Activated T-helper 1 cell treated with anti-CD3 and anti-CD28 coated beads, Interleukin-2, amount 50 U/mL, for 16 hours (primary cell): ENCODE measurements around the gene GFER.

ENCODE experiments used
- DNase-seq, 2 donors: peaks; one replicate each; pipeline ENCODE4 v3.0.0-alpha.2; 2020; ENCODE audit warnings: low read depth in 1 of 2, low spot score in 1 of 2

GFER gene

DNA sequence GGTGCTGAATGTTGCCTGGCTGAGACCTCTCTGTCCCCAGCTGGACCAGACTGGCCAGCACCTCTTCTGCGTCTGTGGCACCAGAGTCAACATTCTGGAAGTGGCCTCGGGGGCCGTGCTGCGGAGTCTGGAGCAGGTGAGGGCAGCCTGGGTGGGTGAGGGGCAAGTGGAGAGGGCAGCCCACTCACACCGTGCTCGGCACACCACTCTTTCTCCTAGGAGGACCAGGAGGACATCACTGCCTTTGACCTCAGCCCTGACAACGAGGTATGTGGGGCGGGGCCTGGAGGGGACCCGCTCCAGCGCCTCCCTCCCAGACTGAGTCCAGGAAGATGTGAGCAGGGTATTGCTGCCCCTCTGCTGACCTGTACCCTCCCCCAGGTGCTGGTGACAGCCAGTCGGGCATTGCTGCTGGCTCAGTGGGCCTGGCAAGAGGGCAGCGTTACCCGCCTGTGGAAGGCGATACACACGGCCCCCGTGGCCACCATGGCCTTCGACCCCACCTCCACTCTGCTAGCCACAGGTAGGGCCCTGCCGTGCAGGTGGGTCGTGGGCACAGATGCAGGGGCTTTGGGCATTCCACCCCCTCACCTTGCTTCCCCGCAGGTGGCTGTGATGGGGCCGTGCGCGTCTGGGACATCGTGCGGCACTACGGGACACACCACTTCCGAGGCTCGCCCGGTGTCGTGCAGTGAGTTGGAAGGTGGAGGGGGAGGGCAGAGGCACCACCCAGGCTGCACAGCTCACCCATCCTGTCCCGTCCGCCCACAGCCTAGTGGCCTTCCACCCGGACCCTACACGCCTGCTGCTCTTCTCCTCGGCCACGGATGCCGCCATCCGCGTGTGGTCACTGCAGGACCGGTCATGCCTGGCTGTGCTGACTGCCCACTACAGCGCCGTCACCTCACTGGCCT, 9.6 kb upstream of the GFER start:
- DNase-seq: no peak

DNA sequence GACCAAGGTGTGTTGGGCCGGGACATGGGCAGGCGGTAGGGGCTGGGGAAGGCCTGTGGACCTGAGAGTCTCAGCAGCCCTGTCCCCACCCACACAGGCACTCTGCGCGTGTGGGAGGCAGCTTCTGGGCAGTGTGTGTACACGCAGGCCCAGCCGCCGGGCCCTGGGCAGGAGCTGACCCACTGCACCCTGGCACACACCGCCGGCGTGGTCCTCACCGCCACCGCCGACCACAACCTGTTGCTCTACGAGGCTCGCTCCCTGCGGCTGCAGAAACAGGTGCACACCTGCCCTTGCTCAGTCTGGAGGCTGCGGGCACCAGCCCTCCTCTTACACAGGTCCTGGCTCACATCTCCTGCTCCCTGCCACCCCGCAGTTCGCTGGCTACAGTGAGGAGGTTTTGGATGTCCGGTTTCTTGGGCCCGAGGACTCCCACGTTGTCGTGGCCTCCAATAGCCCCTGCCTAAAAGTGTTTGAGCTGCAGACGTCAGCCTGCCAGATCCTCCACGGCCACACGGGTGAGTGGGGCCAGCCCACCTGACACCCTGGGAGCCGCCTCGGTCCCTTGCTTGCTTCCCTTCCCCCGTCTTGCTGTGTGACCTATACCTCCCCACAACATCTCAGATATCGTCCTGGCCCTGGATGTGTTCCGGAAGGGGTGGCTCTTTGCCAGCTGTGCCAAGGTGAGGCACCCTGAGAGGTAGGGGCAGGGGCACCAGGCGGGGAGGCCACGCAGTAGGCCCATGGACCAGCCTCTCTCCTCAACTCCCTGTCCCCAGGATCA, 8.4 kb upstream of the GFER start:
- DNase-seq: no peak

DNA sequence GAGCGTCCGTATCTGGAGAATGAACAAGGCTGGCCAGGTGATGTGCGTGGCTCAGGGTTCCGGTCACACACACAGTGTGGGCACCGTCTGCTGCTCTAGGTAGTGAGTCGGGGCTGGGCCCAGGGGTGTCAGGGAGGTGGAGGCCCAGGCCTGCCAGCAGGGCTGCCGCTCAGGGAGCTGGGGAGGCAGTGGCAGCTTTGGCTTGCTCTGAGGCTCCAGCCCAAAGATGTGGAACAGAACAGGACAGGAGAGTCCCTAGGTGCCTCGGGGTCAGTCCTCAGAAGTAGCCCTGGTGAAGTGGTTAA, 7.8 kb upstream of the GFER start:
- no peak for DNase-seq

DNA sequence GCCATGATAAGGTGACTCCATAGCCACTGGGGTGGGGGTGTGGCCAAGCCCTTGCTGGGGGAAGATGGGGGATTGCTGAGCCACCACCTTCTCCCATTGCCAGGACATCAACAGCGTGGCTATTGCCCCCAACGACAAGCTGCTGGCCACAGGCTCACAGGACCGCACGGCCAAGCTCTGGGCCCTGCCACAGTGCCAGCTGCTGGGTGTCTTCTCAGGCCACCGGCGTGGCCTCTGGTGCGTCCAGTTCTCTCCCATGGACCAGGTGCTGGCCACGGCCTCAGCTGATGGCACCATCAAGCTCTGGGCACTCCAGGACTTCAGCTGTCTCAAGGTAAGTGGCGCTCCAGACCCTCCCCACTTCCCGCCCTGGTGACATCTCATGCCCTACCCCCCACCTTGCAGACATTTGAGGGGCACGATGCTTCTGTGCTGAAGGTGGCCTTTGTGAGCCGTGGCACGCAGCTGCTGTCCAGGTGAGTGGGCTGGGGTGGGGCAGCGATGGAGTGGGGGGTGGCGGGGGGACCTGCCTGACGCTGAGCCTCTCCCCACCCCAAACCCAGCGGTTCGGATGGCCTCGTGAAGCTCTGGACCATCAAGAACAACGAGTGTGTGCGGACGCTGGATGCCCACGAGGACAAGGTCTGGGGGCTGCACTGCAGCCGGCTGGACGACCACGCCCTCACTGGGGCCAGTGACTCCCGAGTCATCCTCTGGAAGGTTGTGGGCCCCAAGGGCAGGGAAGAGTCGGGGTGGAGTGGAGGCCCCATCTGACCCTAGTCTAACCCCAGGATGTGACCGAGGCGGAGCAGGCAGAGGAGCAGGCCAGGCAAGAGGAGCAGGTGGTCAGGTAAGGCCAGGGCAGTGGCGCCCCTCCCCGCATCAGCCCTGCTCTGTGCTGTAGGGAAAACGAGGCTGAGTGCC, 6.8 kb upstream of the GFER start:
- no peak for DNase-seq

DNA sequence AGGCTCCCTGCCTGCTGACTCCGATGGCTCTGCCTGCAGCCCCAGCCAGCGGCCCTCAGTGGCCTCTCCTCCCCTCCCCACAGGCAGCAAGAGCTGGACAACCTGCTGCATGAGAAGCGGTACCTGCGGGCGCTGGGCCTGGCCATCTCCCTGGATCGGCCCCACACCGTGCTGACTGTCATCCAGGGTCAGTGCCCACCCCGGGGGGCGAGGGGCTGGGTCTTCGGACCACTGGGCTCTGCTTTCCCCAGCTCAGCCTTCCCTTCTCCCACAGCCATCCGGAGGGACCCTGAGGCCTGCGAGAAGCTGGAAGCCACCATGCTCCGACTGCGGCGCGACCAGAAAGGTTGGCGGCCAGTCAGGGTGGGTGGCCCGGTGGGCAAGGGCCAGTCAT, 6.1 kb upstream of the GFER start:
- no peak for DNase-seq

DNA sequence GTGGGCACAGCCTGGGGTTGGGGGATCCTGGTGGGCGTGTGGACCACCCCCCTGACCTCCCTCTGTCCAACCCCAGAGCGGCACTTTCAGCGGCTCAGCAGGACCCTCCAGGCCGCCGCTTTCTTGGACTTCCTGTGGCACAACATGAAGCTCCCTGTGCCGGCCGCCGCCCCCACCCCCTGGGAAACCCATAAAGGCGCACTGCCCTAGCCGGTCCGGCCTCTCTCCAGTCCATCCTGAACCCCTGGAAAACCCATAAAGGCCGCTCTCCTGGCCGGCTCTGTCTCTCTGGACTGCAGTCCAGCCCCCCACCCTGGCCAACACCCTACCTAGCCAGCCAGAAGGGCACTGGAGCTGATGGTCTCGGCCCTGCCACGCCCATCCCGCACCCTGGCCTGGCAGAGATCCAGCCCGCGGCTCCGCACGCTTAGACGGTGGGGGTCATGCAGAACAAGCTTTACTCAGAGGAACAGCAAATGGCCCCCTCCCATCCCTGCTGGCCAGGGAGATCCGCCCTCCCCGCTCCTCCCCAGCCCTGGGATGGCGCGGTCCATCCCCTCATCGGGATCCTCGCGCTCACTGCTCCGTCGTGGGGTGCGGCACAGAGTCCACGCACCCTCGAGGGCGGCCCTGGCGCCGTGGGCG, 5.4 kb upstream of the GFER start:
- DNase-seq: no peak

DNA sequence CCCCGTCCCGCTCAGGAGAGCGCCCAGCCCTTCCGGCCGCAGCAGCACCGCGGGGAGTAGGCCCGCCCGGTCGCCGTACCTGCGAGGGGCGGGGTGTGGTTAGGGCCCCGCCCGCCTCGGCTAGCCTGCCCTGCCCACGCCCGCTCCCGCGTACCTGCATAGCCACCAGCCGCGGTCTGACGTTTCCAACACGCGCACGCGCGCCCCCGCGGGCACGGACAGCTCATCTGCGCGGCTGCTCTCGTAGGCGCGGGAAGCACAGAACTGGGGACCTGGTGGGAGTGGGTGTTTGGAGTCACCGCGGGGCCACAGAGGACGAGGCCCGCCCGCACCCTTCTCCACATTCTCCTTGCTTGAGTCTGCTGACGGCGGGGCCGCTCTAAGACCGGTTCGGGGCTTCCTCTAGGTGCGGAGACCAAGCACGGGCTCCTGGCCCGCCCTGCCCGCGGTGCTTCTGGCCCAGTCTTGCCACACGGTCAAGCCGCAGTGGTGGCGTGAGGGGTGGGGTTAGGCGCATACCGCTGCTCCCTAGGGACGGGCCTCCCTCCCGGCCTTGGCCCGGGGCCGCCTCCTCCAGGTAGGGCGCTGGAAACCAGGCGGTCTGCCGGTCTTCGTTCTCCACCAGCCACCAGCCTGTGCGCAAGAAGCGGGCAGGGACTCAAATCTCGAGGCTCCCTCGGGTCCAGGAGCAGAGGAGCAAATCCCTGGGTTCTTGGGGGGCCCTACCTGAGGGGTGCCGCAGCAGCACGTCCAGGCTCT, 4.5 kb upstream of the GFER start:
- no peak for DNase-seq

DNA sequence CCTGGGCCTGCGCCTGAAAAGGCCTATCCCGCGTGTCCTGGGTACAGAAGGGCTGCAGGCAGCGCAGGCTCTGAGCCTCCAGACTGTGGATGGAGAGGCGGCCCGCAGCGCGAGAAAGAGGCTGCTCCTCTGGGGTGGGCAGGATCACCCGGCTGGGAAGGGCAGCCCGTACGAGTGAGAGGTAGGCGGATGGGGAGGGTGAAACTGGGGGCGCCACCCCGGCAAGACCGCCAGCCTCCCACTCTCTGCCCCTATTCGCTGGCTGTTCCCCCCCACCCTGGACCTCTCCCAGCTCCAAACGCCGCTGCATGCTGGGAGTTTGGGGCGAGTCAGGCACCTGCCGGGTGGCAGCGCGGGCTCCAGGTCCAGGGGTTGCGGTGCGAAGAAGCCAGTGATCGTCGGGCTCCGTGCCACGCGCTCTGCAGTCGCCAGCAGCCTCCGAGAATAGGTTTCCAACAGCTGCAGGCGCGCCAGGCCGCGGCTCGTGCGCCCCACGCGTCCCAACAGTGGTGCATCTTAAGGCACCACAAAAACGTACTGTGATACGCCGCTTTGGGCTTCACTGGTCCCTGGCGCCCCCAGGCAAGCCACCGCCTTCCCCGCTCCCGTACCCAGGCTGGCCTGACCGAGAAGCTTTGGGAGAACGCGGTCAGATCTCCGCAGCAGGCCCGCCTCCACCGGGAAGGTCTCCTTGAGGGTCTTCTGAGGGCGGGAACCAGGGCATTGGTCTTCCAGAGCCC, 3.8 kb upstream of the GFER start:
- DNase-seq: no peak

DNA sequence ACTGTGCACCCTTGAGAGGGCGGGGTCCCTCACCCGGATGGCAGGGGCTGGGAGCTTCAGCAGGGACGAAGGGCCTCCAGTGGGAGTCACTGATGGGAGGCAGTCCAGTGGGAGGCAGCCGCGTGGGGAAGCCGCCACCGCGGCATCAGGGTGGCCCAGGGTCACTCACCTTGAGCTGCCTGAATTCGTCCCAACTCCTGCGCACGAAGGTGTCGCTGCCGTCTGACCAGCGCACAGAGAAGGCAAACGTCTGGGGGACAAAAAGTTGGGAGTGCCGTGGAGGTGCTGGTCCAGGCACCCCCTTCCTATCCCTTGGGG, 3.3 kb upstream of the GFER start:
- no peak for DNase-seq

DNA sequence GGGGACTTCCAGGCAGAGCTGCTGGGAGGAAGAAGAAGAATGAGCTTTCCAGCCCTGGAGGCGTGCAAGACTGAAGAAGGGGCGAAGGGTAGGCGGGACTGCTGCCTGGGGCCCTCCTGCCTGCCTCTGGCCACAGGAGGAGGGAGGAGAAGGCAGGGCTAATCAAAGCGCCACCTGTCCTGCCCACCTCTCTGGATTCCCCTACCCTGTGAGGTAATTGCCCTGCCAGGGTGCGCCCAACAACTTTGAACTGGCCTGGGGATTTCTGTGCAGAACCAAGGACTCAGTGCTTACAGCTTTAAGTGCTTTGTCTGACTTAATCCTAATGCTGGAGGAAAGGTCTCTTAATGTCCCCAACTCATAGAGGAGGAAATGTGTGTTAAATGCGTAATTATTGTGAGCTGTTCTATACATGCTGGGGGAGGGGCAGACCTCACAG, 2.6 kb upstream of the GFER start, which contains the start of gene NOXO1:
NOXO1 (minus strand) TSS at position 72 of the 439 bp plus-strand sequence. CDS start 290 bp downstream, outside the sequence.
- no peak for DNase-seq

DNA sequence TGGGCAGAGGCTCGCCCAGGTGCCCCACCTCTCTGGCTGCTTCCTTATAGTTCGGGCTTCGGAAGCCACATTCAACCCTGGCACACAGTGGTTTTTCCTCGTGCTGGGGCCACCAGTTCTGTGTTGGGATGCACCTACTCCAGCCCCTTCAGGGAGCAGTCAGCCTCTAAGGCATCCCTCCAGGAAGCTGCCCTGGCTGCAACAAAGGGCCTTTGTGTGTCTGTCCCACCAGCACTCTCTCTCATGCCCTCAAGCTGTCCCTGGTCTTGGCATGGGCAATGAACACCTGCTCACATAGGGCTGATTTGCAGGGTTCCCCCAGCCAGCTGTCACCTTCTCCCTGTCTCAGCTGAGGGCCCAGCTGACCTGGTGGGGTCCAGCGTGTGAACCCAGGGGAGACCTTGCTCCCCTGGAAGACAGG, 2.0 kb upstream of the GFER start:
- no peak for DNase-seq

DNA sequence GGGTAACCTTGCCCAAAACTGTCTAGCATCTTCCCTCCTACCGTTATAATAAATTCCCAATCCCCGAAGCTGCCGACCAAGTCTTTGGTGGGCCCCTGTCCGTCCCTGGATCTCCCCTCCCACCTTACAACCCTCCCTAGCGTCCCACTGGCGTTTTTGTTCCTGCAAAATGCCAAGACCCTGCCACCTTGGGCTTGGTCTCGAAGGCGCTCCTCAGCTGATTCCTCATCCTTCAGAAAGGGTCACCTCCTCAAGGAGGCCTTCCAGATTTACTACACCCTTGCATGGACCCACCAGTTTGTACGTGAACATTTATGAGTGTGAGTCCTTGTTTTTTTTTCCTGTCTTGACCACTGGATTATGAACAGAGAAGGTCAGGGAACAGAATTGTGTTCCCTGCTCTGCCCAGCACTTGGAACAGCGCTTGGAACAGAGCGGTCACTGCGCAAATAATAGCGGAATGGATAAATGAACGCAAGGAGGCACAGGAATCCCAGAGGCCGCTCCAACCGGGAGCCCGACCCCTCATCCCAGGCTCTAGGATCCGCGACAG, 926 bp upstream of the GFER start:
- DNase-seq: no peak

DNA sequence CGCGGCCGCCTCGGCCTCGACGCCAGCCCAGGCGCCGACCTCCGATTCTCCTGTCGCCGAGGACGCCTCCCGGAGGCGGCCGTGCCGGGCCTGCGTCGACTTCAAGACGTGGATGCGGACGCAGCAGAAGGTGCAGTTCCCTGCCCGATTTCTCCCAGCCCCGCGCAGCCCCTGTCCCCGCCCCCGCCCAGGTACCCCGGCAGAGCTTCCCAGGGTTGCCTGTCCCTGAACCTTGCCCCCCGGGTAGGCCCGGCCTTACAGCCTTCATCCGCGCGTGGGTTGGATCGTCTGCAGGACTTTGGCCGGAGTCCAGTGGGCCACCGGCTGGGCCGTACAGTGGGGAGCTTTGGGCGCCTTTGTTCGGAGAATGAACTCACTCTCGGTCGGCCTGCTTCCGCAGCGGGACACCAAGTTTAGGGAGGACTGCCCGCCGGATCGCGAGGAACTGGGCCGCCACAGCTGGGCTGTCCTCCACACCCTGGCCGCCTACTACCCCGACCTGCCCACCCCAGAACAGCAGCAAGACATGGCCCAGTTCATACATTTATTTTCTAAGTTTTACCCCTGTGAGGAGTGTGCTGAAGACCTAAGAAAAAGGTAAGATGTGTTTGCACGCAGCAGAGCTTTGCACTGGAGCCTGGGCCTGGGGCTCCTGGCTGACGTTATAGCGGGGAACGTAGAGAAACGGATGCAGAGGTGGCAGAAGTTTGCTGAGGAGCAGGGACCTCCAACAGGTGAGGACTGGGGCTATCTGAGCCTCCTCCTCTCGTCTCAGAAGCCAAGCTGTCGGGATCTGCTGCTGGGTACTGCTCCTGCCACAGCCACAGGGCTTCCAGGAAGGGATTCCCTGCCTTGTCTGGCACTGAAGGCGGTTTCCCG, 593 bp downstream of the GFER start:
- DNase-seq: no peak

DNA sequence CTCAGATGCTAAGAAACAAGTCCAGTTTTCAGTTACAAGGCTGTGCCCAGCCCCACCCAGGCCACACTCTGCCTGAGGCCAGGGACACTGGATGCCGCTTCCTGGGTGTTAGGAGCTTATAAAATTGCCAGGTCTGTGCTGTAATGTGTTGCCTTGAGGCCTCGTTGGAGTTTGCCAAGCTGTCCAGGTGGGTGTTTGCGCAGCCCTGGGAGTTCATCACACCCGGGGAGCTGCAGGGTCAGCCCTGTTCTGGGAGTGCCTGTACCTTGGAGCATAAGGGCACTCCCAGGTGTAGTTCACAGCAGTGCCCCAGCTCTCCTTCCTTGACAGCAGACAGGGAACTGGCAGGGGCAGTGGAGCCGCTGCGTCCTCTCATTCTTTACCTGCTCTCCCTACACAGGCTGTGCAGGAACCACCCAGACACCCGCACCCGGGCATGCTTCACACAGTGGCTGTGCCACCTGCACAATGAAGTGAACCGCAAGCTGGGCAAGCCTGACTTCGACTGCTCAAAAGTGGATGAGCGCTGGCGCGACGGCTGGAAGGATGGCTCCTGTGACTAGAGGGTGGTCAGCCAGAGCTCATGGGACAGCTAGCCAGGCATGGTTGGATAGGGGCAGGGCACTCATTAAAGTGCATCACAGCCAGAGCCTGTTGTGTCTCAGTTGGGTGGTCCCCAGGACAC, 1.6 kb downstream of the GFER start:
- DNase-seq: no peak

DNA sequence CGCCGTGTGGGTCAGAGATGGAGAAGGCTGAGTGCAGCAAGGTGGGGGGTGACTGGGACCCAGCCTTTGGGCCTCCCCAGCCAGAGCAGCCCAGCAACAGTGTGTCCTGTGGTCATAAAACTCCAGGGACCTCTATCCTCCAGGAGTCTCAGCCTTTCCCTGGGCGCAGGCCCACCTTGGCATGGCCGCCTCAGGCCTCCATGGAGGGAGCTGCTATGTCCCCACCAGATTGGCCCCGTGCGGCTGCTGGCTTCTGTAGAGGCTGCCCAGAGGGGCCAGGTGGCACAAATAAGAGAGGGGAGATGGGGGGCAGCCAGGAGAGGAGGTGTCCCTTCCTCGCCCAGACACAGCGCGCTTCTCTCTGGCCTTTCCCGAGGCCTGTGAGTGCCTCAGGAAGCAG, 3.2 kb downstream of the GFER start:
- DNase-seq: no peak

DNA sequence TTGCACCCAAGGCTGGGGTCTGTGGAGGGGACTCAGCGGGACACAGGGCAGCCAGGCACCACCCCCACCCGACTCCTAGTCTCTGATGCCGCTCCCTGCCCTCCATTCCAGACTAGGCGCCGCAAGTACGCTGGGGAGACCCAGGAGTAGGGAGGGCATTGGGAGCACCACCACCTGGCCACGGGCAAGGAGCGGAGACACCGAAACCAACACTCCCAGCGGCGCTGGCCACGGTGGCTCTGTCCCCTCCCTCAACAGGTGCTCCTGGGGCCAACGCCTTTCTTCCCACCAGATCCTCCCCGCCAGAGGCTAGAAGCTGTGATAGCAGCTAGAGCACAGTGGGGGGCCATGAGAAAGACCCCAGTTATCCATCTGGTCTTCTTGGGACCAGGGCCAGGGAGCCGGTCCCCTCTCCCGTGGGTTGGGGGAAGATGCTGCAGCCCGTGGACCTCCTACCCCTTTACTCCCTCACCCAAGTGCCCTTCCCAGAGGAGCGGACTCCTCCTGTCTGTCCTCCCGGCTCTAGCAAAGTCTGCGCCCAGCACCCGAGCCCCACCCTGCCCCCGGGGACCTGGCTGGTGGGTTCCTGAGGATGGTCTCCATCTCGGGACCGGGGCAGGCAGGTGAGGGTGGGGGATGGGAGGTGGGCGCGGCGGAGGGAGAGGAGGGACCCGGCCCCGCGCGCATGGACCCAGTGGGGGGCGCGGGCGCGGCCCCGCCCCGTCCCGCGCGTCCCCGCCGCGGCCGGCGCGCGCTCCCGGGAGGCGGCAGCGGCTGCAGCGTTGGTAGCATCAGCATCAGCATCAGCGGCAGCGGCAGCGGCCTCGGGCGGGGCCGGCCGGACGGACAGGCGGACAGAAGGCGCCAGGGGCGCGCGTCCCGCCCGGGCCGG, 5.5 kb downstream of the GFER start, which contains the start of gene SYNGR3:
SYNGR3 (plus strand) TSS at position 762 of the 892 bp plus-strand sequence. CDS start 133 bp downstream, outside the sequence.
- no peak for DNase-seq

DNA sequence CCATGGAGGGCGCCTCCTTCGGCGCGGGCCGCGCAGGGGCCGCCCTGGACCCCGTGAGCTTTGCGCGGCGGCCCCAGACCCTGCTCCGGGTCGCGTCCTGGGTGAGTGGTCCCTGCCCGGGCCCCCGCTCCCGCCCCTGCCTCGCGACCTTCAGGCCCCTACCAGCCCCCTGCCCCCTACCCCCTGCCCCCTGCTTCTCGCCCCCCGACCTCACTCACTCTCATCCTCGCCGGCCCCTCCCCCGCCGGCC, 6.0 kb downstream of the GFER start:
- DNase-seq: no peak
